ENCODE data around the gene KCNQ5. TPM values are rescaled to one million over a fixed set of nuclear protein-coding genes. Genes with fewer than 3 reads are reported as not detected.

The KCNQ5 gene
- total RNA-seq, 1 experiment from 2014 or later = not detected

GRCh38 chr6:73000460-73000859, 378.6 kb downstream of the KCNQ5 start:
- no peak for DNase-seq (ENCODE audit: low read depth)

GRCh38 chr6:73002588-73002987, 380.7 kb downstream of the KCNQ5 start:
- no peak for DNase-seq (ENCODE audit: low read depth)

GRCh38 chr6:73003302-73003701, 381.4 kb downstream of the KCNQ5 start:
- no peak for DNase-seq (ENCODE audit: low read depth)

- no peak for DNase-seq (ENCODE audit: low read depth)
Observed at GRCh38 chr6:73004231-73004630, 382.4 kb downstream of the KCNQ5 start.

GRCh38 chr6:73004861-73005260, 383.0 kb downstream of the KCNQ5 start:
- no peak for DNase-seq (ENCODE audit: low read depth)

GRCh38 chr6:73006146-73006545, 384.3 kb downstream of the KCNQ5 start:
- no peak for DNase-seq (ENCODE audit: low read depth)

GRCh38 chr6:73011945-73012344, 390.1 kb downstream of the KCNQ5 start:
- DNase-seq (ENCODE audit: low read depth) = no peak

GRCh38 chr6:73017476-73017875, 395.6 kb downstream of the KCNQ5 start:
- DNase-seq (ENCODE audit: low read depth) = no peak

GRCh38 chr6:73024598-73024997, 402.7 kb downstream of the KCNQ5 start:
- no peak for DNase-seq (ENCODE audit: low read depth)

GRCh38 chr6:73027691-73028090, 405.8 kb downstream of the KCNQ5 start:
- no peak for DNase-seq (ENCODE audit: low read depth)

GRCh38 chr6:73028124-73028766, 406.4 kb downstream of the KCNQ5 start:
- DNase-seq (ENCODE audit: low read depth) = no peak

- no peak for DNase-seq (ENCODE audit: low read depth)
Observed at GRCh38 chr6:73028893-73029450, 407.1 kb downstream of the KCNQ5 start.

- no peak for DNase-seq (ENCODE audit: low read depth)
Observed at GRCh38 chr6:73030257-73030656, 408.4 kb downstream of the KCNQ5 start.

- no peak for DNase-seq (ENCODE audit: low read depth)
Observed at GRCh38 chr6:73030791-73031782, 409.2 kb downstream of the KCNQ5 start.

GRCh38 chr6:73032586-73032985, 410.7 kb downstream of the KCNQ5 start:
- DNase-seq (ENCODE audit: low read depth) = peak; percentile 12

GRCh38 chr6:73036689-73037088, 414.8 kb downstream of the KCNQ5 start:
- no peak for DNase-seq (ENCODE audit: low read depth)

GRCh38 chr6:73041051-73041450, 419.2 kb downstream of the KCNQ5 start:
- DNase-seq (ENCODE audit: low read depth) = no peak

- no peak for DNase-seq (ENCODE audit: low read depth)
Observed at GRCh38 chr6:73042892-73043291, 421.0 kb downstream of the KCNQ5 start.

- no peak for DNase-seq (ENCODE audit: low read depth)
Observed at GRCh38 chr6:73043446-73043845, 421.6 kb downstream of the KCNQ5 start.

- no peak for DNase-seq (ENCODE audit: low read depth)
Observed at GRCh38 chr6:73045609-73046008, 423.7 kb downstream of the KCNQ5 start.

- no peak for DNase-seq (ENCODE audit: low read depth)
Observed at GRCh38 chr6:73047801-73048200, 425.9 kb downstream of the KCNQ5 start.

- DNase-seq (ENCODE audit: low read depth) = no peak
Observed at GRCh38 chr6:73049971-73050594, 428.2 kb downstream of the KCNQ5 start.
